Liver (tissue), 9 donors: ENCODE results near the gene FUOM. TPM values are rescaled to one million over a fixed set of nuclear protein-coding genes. Genes with fewer than 3 reads are reported as not detected.

Experiments
- DNase-seq: peaks from one replicate; pipeline ENCODE4 v3.0.0-alpha.2; 2017; ENCODE audit warnings: low spot score
- H3K27ac ChIP-seq, 2 donors: one replicate each; pipeline ENCODE4 v1.7.0; 2013; ENCODE audit warnings: inconsistent platforms in 2 of 2, low read length in 2 of 2, control low read depth in 1 of 2, low read depth in 1 of 2, mild to moderate bottlenecking in 1 of 2
- H3K27me3 ChIP-seq, 4 donors: one replicate each; pipeline versions ENCODE4 v1.6.1 to v1.7.0; 2013; ENCODE audit warnings: low read length in 3 of 4, inconsistent platforms in 1 of 4, mild to moderate bottlenecking in 1 of 4, moderate library complexity in 1 of 4; ENCODE audit not compliant: control insufficient read depth in 4 of 4, insufficient read depth in 4 of 4
- H3K36me3 ChIP-seq, 4 donors: one replicate each; pipeline versions ENCODE4 v1.6.1 to v1.7.0; 2013; ENCODE audit warnings: low read length in 3 of 4, mild to moderate bottlenecking in 3 of 4, low read depth in 1 of 4, moderate library complexity in 1 of 4; ENCODE audit not compliant: control insufficient read depth in 4 of 4, insufficient read depth in 3 of 4
- H3K4me1 ChIP-seq, 4 donors: one replicate each; pipeline versions ENCODE4 v1.6.1 to v1.7.0; 2013; ENCODE audit warnings: low read length in 3 of 4, mild to moderate bottlenecking in 3 of 4, moderate library complexity in 1 of 4; ENCODE audit not compliant: control insufficient read depth in 4 of 4, insufficient read depth in 4 of 4
- H3K4me3 ChIP-seq, 3 donors: one replicate each; pipeline versions ENCODE4 v1.6.1 to v1.7.0; 2013; ENCODE audit warnings: low read length in 3 of 3, control low read depth in 1 of 3, low read depth in 1 of 3, mild to moderate bottlenecking in 1 of 3
- H3K9ac ChIP-seq, 2 donors: one replicate each; pipeline ENCODE4 v1.7.0; 2013; ENCODE audit warnings: low read length in 2 of 2, mild to moderate bottlenecking in 2 of 2, moderate library complexity in 2 of 2, control low read depth in 1 of 2, low read depth in 1 of 2
- H3K9me3 ChIP-seq, 4 donors: one replicate each; pipeline versions ENCODE4 v1.6.1 to v1.7.0; 2013; ENCODE audit warnings: low read length in 3 of 4; ENCODE audit not compliant: control insufficient read depth in 4 of 4
- ATF3 ChIP-seq: IDR thresholded peaks from 2 replicates; pipeline ENCODE4 v1.6.1; 2016; ENCODE audit warnings: antibody characterized with exemption
- CTCF ChIP-seq: fragments of 150-350 bp; IDR thresholded peaks from 2 replicates; pipeline ENCODE4 v1.5.1; 2017; ENCODE audit warnings: improper control_type of control experiment, low read depth, low read length; ENCODE audit not compliant: missing input control
- EGR1 ChIP-seq, 2 donors: IDR thresholded peaks; 2 replicates each; pipeline ENCODE4 v1.6.1; 2016 to 2018; ENCODE audit warnings: antibody characterized with exemption in 2 of 2, low read depth in 2 of 2
- FOXA1 ChIP-seq: IDR thresholded peaks from 2 replicates; pipeline ENCODE4 v1.6.1; 2016; ENCODE audit warnings: antibody characterized with exemption
- GABPA ChIP-seq, 2 donors: IDR thresholded peaks in 1 of 2; conservative IDR thresholded peaks in 1 of 2; 2 replicates each; pipeline ENCODE4 v1.6.1; 2016; ENCODE audit warnings: antibody characterized with exemption in 2 of 2, mild to moderate bottlenecking in 1 of 2, moderate library complexity in 1 of 2
- HNF4A ChIP-seq, 2 donors: conservative IDR thresholded peaks; 2 replicates each; pipeline ENCODE4 v1.6.1; 2016; ENCODE audit warnings: antibody characterized with exemption in 2 of 2, mild to moderate bottlenecking in 2 of 2
- HNF4G ChIP-seq: IDR thresholded peaks from 2 replicates; pipeline ENCODE4 v1.6.1; 2016; ENCODE audit warnings: antibody characterized with exemption
- JUND ChIP-seq, 2 donors: IDR thresholded peaks; 2 replicates each; pipeline ENCODE4 v1.6.1; 2016; ENCODE audit warnings: antibody characterized with exemption in 2 of 2
- NR2F2 ChIP-seq: IDR thresholded peaks from 2 replicates; pipeline ENCODE4 v1.6.1; 2016; ENCODE audit warnings: antibody characterized with exemption
- RAD21 ChIP-seq, 2 donors: IDR thresholded peaks; 2 replicates each; pipeline ENCODE4 v1.6.1; 2016; ENCODE audit warnings: antibody characterized with exemption in 2 of 2, mild to moderate bottlenecking in 2 of 2
- REST ChIP-seq: IDR thresholded peaks from 2 replicates; pipeline ENCODE4 v1.6.1; 2016; ENCODE audit warnings: antibody characterized with exemption, mild to moderate bottlenecking
- RXRA ChIP-seq, 2 donors: IDR thresholded peaks; 2 replicates each; pipeline ENCODE4 v1.6.1; 2017 to 2018; ENCODE audit warnings: antibody characterized with exemption in 2 of 2, mild to moderate bottlenecking in 1 of 2
- SP1 ChIP-seq: IDR thresholded peaks from 2 replicates; pipeline ENCODE4 v1.6.1; 2018; ENCODE audit warnings: antibody characterized with exemption, mild to moderate bottlenecking
- TAF1 ChIP-seq: conservative IDR thresholded peaks from 2 replicates; pipeline ENCODE4 v1.6.1; 2016; ENCODE audit warnings: antibody characterized with exemption, mild to moderate bottlenecking
- YY1 ChIP-seq: IDR thresholded peaks from 2 replicates; pipeline ENCODE4 v1.6.1; 2016; ENCODE audit warnings: antibody characterized with exemption, mild to moderate bottlenecking
- WGBS: extraction: QIAGEN DNeasy Blood & Tissue Kit; methylation state at CpG from one replicate; pipeline ENCODE4 v1.1.7; 2013; 5-methylcytosine and 5-hydroxymethylcytosine counted together
- polyA plus RNA-seq, 2 donors: library from polyadenylated mRNA; stranded (reverse) in 1 of 2; unstranded in 1 of 2; fragments of 200-250 nt in 1 of 2; fragments of >200 nt in 1 of 2; fragmentation: Nextera tagmentation in 1 of 2; extraction: Ambion mirVana in 1 of 2; gene quantifications; one replicate each; pipeline versions ENCODE4 v1.2.1 to v1.2.3, GENCODE V29; 2013 to 2015
- total RNA-seq, 2 donors: library from RNA; depleted of rRNA; stranded (reverse); fragments of >200 nt; gene quantifications; one replicate each; pipeline ENCODE4 v1.2.3, GENCODE V29; 2014
- TF ChIP-seq, protein P1 (sequence below): IDR thresholded peaks from 2 replicates; pipeline ENCODE4 v1.6.1; 2016; ENCODE audit warnings: antibody characterized with exemption
- TF ChIP-seq, protein P2 (sequence below): IDR thresholded peaks from 2 replicates; pipeline ENCODE4 v1.6.1; 2016; ENCODE audit warnings: antibody characterized with exemption
- donor health status: healthy.
- donor health status: healthy.
- donor health status: healthy.
- donor health status: healthy.
- donor health status: healthy.

The FUOM gene
- total and polyA plus RNA-seq, 4 donors = 24.3 to 194 (median 96.0) TPM

GRCh38 chr10:133405844-133406527 is 48.2 kb upstream of the FUOM start:
- 98% methylated on average over 8 of the region's 8 CpGs for WGBS
- Histone ChIP-seq H3K4me3 (no peak overlapping the region), H3K4me1 (no peaks in the 10 kb centered on the region), H3K27ac (no peak overlapping the region), H3K9ac (no peak overlapping the region), H3K9me3 (no peaks in the 10 kb centered on the region), H3K27me3 (no peaks in the 10 kb centered on the region), H3K36me3 (peaks cover 6 to 39% (median 32%) of the 10 kb centered on the region in 4 donors)
- DNase-seq = no peak
- TF ChIP-seq HNF4G (no peak), NR2F2 (no peak), EGR1 (IDR thresholded peaks at IDR 0.05; ENCODE audit: low read depth in 2 of 2) (no peak), JUND (IDR thresholded peaks at IDR 0.05) (no peak), REST (no peak), YY1 (no peak), RXRA (IDR thresholded peaks at IDR 0.05) (no peak), CTCF (no peak), HNF4A (conservative IDR thresholded peaks at IDR 0.05) (no peak), ATF3 (no peak), TAF1 (no peak), SP1 (no peak), GABPA (IDR thresholded peaks at IDR 0.05 in 1 of 2, conservative IDR thresholded peaks at IDR 0.05 in 1 of 2) (no peak), FOXA1 (no peak), RAD21 (IDR thresholded peaks at IDR 0.05) (no peak)
- TF ChIP-seq, protein P1, sequence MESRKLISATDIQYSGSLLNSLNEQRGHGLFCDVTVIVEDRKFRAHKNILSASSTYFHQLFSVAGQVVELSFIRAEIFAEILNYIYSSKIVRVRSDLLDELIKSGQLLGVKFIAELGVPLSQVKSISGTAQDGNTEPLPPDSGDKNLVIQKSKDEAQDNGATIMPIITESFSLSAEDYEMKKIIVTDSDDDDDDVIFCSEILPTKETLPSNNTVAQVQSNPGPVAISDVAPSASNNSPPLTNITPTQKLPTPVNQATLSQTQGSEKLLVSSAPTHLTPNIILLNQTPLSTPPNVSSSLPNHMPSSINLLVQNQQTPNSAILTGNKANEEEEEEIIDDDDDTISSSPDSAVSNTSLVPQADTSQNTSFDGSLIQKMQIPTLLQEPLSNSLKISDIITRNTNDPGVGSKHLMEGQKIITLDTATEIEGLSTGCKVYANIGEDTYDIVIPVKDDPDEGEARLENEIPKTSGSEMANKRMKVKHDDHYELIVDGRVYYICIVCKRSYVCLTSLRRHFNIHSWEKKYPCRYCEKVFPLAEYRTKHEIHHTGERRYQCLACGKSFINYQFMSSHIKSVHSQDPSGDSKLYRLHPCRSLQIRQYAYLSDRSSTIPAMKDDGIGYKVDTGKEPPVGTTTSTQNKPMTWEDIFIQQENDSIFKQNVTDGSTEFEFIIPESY = no peak
- TF ChIP-seq, protein P2, sequence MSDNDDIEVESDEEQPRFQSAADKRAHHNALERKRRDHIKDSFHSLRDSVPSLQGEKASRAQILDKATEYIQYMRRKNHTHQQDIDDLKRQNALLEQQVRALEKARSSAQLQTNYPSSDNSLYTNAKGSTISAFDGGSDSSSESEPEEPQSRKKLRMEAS = no peak
